ENCODE data around the gene ATG9B.
"Not testable (repeated sequence)": the region's sequence is repeated elsewhere in the genome, so short reads cannot be mapped to it uniquely, and the experiment has no call there.

Gene ATG9B

DNA sequence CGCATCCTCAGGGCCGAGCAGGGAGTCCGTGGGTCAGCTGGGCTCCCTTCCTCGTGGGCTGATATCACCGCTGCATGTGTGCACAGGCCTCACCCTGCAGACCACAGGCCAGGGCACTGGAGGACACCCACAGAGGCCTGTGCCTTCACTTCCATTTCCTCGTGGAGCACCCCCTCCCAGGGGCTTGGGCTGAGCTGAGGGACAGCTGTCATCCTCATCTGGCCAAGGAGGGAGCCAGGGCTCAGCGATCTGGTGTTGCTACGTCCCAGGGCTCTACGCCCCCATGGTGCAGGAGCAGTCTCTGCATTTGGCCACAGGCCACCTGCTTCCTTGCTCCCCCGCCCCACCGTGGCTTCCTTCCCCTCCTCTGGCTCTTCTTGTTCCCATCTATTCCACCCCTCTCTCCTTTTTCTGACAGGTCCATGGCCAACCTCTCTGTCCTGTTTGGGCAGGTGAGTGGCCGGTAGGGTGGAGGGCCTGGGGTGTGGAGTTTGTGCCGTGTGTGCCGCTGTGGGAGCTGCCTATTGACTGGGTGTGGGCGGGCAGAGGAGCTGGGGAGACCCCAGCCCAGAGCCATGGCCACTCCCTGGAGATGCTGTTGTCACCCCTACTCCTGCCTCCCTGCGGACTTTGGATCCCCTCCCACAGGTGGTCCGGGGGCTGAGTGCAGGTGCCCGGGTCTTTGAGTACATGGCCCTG is 15.7 kb upstream of the ATG9B start:
- no peak for DNase-seq (ENCODE audit: low read depth in 1 of 2, low spot score in 1 of 2)

DNA sequence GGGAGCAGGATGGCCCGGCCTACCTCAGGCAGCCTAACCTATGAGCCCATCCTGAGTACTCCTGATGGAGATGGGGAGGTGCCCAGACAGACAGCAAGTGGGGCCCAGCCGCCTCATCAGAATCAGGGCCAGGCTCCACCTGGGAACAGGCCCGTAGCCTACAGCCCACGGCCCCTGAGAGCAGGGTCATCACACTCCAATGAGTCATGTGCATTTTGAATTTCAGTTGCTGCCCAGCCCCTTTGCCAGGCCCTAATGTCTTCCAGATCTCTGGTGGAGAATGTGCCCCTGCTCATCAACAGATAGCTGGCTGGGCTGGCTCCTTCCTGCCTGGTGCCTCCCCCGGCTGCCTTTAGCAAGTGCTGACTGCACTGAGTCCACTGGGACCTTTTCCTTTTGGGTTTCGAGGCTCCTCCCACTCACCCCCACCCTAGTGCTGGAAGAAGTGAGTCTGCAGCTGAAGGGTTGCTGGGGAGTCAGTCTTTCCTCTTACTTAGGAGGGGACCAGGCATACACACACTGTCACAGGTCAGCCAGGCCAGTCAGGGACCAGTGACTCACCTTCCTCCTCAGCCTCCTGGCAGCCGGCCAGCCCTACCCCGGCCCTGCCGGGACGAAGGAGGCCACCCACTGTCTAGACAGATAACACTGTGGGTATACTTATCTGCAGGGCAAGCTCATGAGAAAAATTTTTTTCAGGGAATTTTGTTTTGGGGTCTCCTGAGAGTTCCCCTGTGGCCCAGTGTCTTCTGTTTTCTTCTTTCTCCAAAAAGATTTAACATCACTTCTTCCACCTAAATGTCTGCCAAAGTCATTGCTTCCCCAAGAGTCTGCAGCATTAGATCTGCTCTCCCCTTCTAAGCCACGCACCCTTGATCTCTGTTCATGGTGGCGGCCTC is 14.9 kb upstream of the ATG9B start:
- peak; percentile 31 to 80 for DNase-seq (ENCODE audit: low read depth in 1 of 2, low spot score in 1 of 2)

DNA sequence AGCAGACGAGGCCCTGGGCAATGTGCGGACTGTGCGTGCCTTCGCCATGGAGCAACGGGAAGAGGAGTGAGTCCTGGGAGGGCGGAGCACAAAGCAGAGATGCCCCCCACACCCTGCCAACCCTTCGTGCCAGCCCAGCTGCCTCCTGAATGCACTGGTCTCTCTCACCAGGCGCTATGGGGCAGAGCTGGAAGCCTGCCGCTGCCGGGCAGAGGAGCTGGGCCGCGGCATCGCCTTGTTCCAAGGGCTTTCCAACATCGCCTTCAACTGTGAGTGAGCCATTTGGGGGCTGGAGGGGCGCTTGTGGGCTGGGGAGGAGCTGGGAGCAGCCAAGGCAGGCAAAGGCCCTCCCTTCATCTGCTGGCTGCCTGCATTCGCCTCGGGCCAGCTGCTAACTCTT is 11.6 kb upstream of the ATG9B start:
- DNase-seq (ENCODE audit: low read depth in 1 of 2, low spot score in 1 of 2), result no peak

DNA sequence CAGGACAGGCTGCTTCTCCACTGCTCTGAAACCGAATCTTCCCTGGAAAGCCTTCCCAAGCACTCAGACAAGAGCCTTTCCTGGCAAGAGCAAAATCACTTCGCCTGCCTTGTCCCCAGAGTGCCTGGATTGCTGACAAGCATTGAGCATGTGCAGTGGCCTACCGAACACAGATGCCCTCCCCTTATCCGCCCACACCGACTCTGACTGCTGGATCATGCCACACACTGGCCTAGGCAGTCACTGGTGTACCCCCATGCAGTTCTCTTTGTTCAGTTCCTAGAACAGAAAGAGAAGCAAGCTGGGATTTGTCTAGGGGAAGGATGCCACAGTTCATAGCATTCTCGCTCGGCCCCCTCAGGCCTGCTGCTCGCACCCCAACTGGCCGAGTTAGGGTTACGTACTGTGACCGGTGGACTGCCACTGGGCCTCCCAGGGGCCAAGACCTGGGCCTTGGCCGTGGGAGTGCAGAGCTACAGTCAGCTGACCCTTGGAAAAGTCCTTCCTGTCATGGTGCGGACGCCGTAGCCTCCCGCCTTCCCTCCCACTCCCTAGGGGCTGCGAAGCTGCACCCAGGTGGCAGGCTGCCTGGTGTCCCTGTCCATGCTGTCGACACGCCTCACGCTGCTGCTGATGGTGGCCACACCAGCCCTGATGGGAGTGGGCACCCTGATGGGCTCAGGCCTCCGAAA is 10.9 kb upstream of the ATG9B start:
- DNase-seq (ENCODE audit: low read depth in 1 of 2, low spot score in 1 of 2), result no peak

DNA sequence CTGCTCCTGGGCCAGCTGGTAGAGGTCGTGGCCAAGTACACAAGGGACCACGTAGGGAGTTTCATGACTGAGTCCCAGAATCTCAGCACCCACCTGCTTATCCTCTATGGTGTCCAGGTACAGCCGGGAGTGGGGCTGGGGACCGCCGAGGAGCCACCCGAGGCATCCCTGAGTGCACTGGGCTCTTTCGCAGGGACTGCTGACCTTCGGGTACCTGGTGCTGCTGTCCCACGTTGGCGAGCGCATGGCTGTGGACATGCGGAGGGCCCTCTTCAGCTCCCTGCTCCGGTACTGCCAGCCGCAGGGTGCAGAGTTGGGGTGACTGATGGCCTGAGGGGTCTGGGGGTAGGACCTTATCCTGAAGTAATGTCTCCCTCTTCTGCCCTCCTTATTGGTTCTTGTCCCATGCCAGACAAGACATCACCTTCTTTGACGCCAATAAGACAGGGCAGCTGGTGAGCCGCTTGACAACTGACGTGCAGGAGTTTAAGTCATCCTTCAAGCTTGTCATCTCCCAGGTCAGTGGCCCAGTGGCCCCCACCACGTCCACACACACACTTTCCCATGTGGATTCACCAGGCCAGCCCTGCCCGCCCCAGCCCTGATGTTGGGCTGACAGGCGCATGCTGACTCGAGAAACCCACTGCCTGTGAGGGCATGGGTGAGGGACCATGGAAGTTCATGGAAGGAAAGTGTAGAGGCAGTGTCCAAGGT is 10.2 kb upstream of the ATG9B start:
- no peak for DNase-seq (ENCODE audit: low read depth in 1 of 2, low spot score in 1 of 2)

DNA sequence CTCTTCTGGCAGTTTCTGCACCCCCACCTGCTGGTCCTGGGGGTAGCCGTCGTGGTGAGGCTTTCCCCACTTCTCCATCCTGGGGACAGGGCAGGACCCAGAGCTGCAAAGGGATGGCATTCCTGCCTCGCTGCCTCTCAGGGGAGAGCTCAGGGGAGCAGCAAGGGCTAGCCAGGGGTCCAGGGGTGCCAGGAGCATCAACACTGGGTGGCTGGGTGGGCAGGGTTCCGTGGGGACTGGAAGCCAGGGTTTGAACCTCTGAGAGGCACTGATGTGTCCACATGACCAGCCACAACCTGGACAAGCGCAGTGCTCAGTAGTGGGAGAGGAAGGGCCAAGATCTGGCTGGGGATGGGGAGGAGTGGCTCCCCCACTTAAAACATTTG is 9.6 kb upstream of the ATG9B start:
- DNase-seq (ENCODE audit: low read depth in 1 of 2, low spot score in 1 of 2), result no peak

DNA sequence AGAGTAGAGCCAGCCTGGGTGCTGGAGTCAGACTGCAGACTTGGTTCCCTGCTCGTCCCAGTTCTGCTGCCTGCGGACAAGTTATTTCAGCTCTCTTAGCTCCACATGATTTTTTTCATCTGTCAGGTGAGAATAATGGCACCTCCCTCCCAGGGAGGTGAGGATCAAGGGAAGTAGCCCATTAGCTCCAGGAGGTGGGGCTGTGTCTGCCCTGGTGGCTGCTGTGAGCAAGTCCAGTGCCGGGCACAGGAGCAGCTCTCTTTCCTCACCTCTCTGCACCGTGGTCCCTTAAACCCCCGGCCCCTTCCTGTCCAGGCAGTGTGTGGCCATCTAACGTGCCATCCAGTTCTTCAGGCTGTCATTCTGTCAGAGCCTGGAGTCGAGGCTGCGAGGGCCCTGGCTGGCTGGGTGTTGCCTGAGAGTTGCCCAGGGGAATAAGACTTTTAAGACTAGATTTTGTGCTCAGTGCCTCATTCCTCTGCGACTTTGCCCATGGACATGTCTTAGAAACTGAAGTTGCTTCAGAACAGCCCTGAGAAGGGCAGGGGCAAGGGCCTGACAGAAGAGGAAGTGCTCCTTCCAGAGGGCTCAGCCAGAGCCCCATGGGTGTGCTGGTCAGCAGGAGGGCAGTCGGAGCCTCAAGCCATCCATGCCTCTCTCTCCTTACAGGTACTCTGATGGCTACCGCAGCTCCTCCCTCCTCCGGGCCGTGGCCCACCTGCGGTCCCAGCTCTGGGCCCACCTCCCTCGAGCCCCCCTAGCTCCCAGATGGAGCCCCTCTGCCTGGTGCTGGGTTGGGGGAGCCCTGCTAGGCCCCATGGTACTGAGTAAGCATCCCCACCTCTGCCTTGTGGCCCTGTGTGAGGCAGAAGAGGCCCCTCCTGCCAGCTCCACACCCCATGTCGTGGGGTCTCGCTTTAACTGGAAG is 8.9 kb upstream of the ATG9B start:
- no peak for DNase-seq (ENCODE audit: low read depth in 1 of 2, low spot score in 1 of 2)

DNA sequence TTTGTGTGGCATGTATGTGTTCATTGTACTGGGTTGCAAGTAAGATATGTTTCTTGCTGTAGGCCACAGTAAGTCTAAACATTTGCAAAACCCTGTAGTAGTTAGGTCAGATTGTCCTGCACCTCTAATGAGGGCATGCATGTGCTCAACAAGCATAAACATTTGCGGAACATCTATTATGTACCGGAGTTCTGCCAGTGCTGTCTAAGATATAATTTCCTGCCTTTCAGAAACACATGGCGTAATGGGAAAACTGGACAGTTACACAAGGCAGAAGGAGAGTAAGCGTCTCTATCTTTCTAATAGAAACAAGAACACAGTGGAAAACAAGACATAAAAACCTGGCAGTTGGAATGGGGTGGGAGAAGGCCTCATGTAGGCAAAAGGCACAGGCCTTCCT is 6.7 kb upstream of the ATG9B start:
- DNase-seq (ENCODE audit: low read depth in 1 of 2, low spot score in 1 of 2), result no peak

DNA sequence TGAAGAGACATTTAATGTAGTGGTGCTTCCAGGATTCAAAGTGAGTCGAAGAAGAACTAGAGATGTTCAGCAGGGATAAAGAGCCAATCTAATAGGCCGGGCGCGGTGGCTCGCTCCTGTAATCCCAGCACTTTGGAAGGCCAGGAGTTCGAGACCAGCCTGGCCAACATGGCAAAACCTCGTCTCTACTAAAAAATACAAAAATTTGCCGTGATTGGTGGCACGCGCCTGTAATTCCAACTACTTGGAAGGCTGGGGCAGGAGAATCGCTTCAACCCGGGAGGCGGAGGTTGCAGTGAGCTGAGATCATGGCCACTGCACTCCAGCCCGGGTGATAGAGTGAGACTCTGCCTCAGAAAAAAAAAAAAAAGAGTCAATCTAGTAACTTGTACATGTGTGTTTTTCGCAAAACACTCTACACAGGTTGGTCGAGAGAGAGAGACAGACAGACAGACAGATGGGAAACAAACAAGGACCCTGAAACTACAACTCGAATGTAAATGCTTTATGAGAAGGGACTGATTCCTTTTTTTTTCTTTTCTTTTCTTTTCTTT is 4.7 kb upstream of the ATG9B start:
- DNase-seq (ENCODE audit: low read depth in 1 of 2, low spot score in 1 of 2), result no peak

DNA sequence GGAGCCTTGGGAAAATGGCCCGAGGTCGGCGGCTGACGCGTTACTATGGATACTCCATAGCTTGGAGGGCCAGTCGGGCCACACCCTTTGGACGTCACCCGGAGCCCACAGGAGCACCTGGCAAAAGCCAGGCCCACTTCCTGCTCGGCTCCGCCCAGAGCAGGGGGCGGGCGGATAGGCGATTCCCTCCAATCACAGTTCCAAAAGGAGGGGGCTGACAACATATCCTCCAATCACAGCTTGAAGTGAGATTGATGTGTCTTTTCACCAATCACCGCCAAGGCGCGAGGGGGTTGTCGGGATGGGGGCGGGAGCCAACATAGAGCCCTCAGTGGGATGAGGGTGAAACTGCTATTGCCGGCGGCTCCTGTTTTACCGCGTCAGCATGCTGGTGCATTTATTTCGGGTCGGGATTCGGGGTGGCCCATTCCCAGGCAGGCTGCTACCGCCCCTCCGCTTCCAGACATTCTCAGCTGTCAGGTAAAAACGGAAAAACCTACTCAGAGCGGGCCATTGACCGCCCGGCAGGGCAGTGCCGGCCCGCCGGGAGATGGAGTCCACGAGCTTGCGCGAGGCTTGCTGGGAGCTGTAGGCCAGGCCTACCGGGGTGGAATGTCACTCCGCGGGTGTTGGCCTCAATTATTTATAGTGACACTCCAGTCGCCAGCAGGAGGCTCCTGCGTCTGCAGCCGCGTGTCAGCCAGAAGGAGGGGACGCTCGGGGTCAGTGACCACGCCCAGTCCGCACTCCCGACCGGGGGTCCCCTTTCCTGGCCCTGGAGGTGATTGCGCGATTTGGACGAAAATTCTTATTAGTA is 4.0 kb upstream of the ATG9B start, which contains the start of gene ABCB8:
TSS of gene ABCB8 (plus strand) at position 320 of the 817 bp plus-strand sequence. CDS start at position 386, 66 bp downstream.
- peak; percentile 92 to 99 for DNase-seq (ENCODE audit: low read depth in 1 of 2, low spot score in 1 of 2)

DNA sequence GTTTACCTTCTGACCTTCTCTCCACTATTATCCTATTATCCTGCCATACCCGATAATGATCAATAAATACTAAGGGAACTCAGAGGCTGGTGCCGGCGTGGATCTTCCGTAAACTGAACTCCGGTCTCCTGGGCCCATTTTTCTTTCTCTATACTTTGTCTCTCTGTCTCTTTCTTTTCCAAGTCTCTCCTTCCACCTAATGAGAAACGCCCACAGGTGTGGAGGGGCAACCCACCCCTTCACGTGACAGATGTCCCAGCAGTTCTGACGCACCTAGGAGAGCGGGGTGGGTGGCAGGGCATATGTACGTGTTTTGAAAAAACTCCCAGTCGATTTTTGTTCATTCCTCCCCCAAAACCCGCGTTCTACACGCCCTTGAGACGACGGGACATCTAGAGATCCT is 3.4 kb upstream of the ATG9B start:
- DNase-seq (ENCODE audit: low read depth in 1 of 2, low spot score in 1 of 2), result not testable (repeated sequence)

DNA sequence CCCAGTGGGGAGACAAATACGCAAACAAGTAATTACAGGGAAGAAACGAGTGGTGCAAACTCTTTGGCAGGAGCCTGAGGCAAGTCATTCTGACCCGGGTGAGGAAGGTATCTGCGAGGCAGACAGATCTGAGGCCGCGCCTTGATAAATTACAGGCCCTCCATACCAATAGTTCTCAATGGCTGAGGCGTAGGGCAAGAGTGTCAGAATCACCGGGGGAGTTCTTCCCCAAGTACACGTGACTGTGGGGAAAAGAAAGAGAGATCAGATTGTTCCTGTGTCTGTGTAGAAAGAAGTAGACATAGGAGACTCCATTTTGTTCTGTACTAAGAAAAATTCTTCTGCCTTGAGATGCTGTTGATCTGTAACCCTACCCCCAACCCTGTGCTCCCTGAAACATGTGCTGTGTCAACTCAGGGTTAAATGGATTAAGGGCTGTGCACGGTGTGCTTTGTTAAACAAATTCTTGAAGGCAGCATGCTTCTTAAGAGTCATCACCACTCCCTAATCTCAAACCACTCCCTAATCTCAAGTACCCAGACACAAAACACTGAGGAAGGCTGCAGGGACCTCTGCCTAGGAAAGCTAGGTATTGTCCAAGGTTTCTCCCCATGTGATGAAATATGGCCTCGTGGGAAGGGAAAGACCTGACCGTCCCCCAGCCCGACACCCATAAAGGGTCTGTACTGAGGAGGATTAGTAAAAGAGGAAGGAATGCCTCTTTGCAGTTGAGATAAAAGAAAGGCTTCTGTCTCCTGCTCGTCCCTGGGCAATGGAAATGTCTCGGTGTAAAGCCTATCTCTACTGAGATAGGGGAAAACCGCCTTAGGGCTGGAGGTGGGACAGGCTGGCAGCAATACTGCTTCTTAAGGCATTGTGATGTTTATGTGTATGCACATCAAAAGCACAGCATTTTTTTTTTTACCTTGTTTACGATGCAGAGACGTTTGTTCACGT is 2.8 kb upstream of the ATG9B start:
- not testable (repeated sequence) for DNase-seq (ENCODE audit: low read depth in 1 of 2, low spot score in 1 of 2)

DNA sequence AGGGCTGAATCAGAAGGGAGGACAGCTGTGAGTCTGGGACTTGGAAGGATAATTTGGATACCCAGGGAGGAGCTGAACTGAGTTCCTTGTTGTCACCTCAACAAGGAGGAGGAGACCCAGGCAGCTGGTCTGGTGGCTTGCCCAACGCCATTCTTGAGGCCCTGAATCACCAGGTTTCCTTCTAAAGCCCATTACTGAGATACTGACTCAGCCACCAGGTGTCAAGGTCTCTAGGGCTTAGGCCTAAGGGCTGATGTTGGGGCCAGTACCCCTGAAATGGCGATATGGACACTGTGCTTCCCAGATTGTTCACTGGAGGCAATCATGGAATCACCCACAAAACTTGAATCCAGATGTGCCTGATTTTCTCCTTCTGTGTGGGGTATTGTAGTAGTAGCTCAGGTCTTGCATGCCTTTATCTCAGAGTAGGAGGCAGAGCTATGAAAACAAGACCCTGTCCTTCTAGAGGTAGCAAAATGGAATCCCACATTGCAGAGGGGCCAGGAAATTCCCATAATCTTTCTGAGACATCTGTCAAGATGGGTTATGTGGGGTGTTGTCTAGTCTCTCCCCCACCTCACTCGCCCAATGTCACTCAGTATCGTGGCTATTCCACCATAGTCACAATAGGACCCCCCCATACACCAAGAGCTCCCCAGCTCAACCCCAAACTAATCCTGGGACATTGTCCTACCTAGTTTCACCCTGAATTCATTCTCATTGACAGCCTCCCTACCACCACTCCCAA is 1.8 kb upstream of the ATG9B start:
- no peak for DNase-seq (ENCODE audit: low read depth in 1 of 2, low spot score in 1 of 2)

DNA sequence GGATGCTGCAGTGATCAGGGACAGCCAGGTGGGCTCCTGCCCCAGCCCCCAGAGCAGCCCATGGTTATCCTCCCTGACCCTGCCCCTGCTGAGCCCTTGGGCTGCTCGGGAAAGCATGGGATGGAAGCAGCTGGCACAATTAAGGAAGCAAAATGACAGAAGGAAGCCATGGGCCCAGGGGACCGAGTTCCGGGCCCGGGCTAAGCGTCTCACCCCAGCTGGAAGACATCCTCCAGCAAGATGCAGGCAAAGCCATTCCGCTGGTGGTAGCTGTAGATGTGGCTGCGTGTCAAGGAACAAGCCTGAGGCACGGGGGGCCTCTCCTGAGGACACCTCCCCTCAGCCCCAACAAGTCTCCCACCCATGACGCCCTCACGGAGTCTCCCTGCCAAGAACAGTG is 1.1 kb downstream of the ATG9B start:
- DNase-seq (ENCODE audit: low read depth in 1 of 2, low spot score in 1 of 2), result no peak

DNA sequence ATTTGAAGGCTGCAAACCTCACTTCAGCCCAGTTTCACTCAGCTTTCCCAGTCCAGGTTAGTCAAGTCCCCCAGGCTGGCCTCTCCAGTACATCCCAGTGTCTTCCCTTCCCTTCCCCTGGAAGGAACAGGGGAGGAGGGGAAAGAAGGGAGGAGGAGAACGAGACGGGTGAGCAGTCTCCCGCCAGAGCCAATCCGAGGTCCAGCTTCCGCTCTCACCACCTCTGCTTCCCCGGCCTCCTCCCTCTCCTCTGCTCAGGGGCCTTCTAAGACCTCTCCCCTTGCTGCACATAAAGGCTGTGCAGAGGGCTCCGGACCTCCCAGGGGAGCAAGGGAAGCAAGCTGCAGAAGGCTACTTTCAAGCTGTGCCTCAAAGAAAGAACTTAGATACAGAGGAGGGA is 4.1 kb downstream of the ATG9B start:
- no peak for DNase-seq (ENCODE audit: low read depth in 1 of 2, low spot score in 1 of 2)

DNA sequence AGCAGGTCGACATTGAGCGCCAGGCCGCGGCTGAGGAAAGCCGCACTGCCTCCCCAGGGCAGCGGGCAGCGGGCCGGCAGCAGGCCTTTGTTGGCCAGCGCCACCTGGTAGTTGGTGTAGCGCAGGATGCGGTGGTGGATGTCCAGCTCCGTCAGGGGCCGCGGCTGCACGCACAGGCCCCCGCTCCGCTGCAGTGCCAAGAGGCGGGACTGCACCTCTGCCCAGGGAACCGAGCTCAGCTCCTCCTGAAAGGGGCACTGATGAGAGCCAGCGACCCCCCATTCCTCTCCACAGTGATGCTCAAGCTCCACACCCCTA is 5.2 kb downstream of the ATG9B start:
- DNase-seq (ENCODE audit: low read depth in 1 of 2, low spot score in 1 of 2), result no peak

DNA sequence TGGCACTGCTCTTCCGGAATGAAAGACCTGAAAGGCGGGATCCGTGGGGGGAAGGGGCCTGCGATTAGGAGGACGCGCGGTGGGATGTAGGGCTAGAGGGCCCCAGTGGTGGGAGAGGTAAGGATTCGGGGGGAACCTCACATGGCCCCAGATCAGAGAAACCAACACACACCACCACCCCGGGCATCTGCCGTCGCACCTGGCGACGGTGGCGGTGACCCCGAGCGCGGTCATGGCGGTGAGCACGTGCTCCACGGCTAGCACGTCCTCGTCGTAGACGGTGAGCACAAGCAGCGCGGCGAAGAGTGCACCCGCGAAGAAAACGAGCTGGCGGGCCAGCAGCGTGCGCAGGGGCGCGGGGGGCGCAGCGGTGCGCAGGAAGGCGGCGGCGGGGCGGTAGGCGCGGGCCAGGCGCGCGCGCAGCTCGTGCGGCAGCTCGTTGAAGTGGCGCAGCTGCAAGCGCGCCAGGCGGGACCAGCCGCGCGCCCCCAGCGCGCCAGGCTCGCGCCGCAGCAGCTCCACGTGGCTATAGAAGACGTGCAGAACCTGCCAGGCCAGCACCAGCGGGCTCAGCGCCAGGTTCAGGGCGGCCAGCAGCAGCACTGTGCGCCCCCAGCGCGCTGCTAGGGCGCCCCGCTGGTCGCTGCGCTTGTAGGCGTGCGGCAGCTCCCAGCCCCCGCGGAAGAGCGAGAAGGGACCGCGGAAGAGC is 5.7 kb downstream of the ATG9B start:
- DNase-seq (ENCODE audit: low read depth in 1 of 2, low spot score in 1 of 2), result no peak
